Measurements from ENCODE around the gene KHNYN. TPM values are rescaled to one million over a fixed set of nuclear protein-coding genes. Genes with fewer than 3 reads are reported as not detected.

KHNYN gene
- total RNA-seq, 4 donors from 2014 or later, result 16.5 to 88.6 (median 66.1) TPM

DNA sequence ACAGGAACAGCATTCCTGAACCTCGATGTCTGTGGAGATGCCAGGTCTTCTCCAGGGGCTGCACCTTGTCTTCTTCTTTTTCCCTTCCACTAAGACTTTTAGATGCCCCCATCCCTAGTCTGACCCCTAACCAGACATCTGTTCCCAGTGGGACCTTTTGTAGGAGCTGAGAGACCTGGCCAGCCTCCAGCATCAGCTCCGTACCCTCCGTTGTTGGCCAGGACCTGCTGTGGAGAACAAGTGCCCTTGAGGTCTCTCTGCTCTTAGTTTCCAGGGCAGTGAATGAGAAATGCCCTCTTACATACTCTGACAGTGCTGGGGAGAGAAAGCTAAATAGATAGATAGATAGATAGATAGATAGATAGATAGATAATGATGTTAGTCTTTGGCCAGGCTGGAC, 29.6 kb downstream of the KHNYN start:
- Histone ChIP-seq H3K36me3 (no peaks in the 10 kb centered on the region), H3K27ac (no peak overlapping the region), H3K4me1 (no peaks in the 10 kb centered on the region), H3K9me3 (no peaks in the 10 kb centered on the region), H3K4me3 (no peak overlapping the region), H3K27me3 (no peaks in the 10 kb centered on the region)
- TF ChIP-seq, protein P1, sequence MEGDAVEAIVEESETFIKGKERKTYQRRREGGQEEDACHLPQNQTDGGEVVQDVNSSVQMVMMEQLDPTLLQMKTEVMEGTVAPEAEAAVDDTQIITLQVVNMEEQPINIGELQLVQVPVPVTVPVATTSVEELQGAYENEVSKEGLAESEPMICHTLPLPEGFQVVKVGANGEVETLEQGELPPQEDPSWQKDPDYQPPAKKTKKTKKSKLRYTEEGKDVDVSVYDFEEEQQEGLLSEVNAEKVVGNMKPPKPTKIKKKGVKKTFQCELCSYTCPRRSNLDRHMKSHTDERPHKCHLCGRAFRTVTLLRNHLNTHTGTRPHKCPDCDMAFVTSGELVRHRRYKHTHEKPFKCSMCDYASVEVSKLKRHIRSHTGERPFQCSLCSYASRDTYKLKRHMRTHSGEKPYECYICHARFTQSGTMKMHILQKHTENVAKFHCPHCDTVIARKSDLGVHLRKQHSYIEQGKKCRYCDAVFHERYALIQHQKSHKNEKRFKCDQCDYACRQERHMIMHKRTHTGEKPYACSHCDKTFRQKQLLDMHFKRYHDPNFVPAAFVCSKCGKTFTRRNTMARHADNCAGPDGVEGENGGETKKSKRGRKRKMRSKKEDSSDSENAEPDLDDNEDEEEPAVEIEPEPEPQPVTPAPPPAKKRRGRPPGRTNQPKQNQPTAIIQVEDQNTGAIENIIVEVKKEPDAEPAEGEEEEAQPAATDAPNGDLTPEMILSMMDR (IDR thresholded peaks at IDR 0.05), result no peak
- no peak for TF ChIP-seq POLR2A (IDR thresholded peaks at IDR 0.05)
- intact Hi-C loops (cut with DNase I; ENCODE audit: low total_unique reads), result no loop called here
- no peak for DNase-seq

DNA sequence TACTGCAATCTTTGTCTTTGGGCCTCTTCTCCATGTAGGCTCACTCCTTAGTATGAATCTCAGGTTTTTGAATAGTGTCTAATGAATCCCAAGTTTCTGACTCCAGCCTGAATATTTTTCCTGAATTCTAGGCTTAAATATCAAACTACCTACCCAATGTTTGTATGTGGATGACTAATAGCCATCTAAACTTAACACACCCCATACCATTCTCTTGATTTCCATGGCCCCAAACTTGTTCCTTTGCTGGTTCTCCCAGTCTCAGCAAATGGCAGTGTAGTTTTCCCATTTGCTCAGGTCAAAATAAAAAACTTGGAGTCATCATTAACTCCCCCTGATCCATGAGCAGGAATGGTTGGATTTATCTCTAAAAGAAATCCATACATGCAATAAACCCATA, 31.6 kb downstream of the KHNYN start:
- no peak overlapping the region for H3K27ac ChIP-seq
- no peak for TF ChIP-seq POLR2A (IDR thresholded peaks at IDR 0.05)
- TF ChIP-seq, protein P1 (IDR thresholded peaks at IDR 0.05), result no peak
- no peak for DNase-seq
- no peak overlapping the region for H3K4me3 ChIP-seq
- intact Hi-C loops (cut with DNase I; ENCODE audit: low total_unique reads), result no loop called here
- H3K36me3 ChIP-seq, result no peaks in the 10 kb centered on the region
- H3K27me3 ChIP-seq, result no peaks in the 10 kb centered on the region
- no peaks in the 10 kb centered on the region for H3K9me3 ChIP-seq
- no peaks in the 10 kb centered on the region for H3K4me1 ChIP-seq

DNA sequence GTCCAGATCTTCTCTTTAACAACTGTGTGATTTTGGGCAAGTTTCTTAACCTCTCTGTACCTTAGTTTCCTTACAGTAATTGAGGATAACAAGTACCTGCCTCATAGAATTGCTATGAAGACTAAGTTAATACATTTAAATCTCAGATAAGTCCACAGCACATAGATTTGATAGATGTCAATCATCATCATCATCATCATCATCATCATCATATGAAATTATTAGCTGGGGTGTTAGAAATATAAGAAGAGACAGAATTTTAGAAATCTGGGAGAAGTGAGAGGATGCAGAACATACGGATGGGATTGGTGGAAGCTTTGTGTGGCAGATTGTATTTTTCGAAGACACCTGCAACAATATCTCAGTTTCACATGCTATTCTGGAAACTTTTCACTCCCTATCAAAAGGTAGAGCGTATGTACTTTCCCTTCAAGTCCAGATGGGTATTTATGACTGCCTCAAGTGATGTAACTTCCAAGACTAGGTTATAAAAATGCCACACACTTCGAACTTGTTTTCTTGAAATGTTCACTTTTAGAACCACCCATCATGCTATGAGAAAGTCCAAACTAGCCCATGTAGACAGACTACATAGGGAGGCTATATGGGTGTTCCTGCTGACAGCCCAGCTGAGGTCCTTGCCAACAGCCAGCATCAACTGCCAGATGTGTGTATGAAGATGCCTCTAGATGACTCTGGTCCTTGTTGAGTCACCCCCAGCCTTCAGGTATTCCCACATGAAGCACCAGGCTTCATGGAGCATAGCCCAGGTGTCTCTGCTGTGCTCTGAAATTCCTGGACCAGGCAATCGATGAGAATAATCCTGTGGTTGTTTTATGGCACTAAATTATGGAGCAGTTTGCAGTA, 33.5 kb downstream of the KHNYN start:
- Histone ChIP-seq H3K27ac (no peak overlapping the region), H3K27me3 (no peaks in the 10 kb centered on the region), H3K4me1 (no peaks in the 10 kb centered on the region), H3K4me3 (no peak overlapping the region), H3K36me3 (no peaks in the 10 kb centered on the region), H3K9me3 (no peaks in the 10 kb centered on the region)
- intact Hi-C loops (cut with DNase I; ENCODE audit: low total_unique reads), result no loop called here
- TF ChIP-seq, protein P1 (IDR thresholded peaks at IDR 0.05), result no peak
- TF ChIP-seq POLR2A (IDR thresholded peaks at IDR 0.05), result no peak
- DNase-seq, result no peak

DNA sequence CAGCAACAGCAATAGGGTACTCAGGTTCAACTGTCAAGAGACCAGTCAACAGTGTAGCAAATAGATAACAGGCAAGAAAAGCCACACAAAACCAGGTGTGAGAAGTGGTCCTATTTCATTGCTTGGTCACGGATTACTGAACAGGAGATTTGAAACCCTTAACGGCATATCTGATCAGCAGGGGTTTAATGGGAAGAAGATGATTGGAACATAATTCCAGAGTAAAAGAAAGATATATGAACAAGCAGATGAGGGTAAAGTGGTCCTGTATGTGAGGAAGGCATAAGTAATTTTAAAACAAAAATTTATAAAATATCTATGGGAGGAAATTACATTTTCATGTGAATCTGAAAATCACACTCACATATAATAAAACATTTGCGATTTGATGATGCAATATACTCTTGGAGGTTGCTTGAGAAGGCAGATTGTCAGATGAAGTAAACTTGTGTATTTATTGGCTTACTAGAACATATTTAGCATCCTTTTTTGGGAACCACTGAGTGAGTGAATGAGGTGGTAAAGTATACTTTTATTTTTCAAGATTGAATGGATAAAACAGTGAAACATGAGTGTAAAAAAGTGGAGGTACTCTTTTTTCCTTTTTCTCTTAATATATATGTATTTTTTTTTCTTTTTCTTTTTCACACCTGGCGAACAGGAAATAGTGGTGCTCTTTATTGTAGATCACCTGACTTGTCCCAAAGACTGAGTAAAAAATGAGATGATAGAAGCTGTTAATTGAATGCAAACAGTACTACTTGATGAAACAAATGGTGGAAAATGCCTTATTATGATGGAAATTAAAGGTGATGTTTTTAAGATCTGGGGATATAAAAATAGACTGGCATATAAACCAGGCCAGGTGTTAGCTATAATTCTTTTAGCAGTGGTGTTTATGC, 34.4 kb downstream of the KHNYN start:
- intact Hi-C loops (cut with DNase I; ENCODE audit: low total_unique reads), result no loop called here
- Histone ChIP-seq H3K4me3 (no peak overlapping the region), H3K4me1 (no peaks in the 10 kb centered on the region), H3K9me3 (no peaks in the 10 kb centered on the region), H3K36me3 (no peaks in the 10 kb centered on the region), H3K27me3 (no peaks in the 10 kb centered on the region), H3K27ac (no peak overlapping the region)
- TF ChIP-seq, protein P1 (IDR thresholded peaks at IDR 0.05), result no peak
- TF ChIP-seq POLR2A (IDR thresholded peaks at IDR 0.05), result no peak
- DNase-seq, result no peak

DNA sequence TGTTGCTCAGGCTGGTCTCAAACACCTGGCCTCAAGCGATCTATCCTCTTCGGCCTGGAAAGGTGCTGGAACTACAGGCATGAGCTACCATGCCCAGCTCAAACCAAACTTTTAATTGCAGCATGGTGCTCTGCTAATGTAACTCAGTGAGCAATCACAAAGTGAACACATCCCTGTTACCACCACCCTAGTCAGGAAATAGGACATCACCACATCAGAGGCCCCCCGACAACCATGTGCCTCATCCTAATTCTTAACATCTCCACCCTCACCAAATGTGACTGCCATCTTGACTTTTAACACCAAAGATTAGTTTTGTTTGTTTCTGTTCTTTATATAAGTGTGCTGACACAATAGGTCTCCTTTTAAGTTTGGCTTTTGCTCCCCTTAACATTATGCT, 35.6 kb downstream of the KHNYN start:
- DNase-seq, result no peak
- H3K4me1 ChIP-seq, result no peaks in the 10 kb centered on the region
- H3K4me3 ChIP-seq, result no peak overlapping the region
- no peaks in the 10 kb centered on the region for H3K27me3 ChIP-seq
- intact Hi-C loops (cut with DNase I; ENCODE audit: low total_unique reads), result no loop called here
- H3K27ac ChIP-seq, result no peak overlapping the region
- no peaks in the 10 kb centered on the region for H3K9me3 ChIP-seq
- H3K36me3 ChIP-seq, result no peaks in the 10 kb centered on the region
- TF ChIP-seq POLR2A (IDR thresholded peaks at IDR 0.05), result no peak
- TF ChIP-seq, protein P1 (IDR thresholded peaks at IDR 0.05), result no peak
